Iris pigment epithelial cell (primary cell): ENCODE results near the gene BRAF.
"Not testable (repeated sequence)": the region's sequence is repeated elsewhere in the genome, so short reads cannot be mapped to it uniquely, and the experiment has no call there.

ENCODE experiments used
- DNase-seq: peaks from one replicate; pipeline ENCODE4 v3.0.0-alpha.2; 2011; ENCODE audit warnings: low read depth

Gene BRAF

GRCh38 chr7:140876519-140877248, 48.0 kb downstream of the BRAF start:
- DNase-seq: peak; percentile 85

- DNase-seq: no peak
Observed at GRCh38 chr7:140873434-140873833, 51.3 kb downstream of the BRAF start.

- DNase-seq: no peak
Observed at GRCh38 chr7:140870003-140870402, 54.7 kb downstream of the BRAF start.

GRCh38 chr7:140869430-140869829, 55.3 kb downstream of the BRAF start:
- DNase-seq: no peak

- DNase-seq: no peak
Observed at GRCh38 chr7:140867467-140868462, 57.0 kb downstream of the BRAF start.

- DNase-seq: no peak
Observed at GRCh38 chr7:140866926-140867325, 57.8 kb downstream of the BRAF start.

GRCh38 chr7:140864732-140865131, 60.0 kb downstream of the BRAF start:
- DNase-seq: no peak

GRCh38 chr7:140863867-140864266, 60.9 kb downstream of the BRAF start:
- no peak for DNase-seq

GRCh38 chr7:140863184-140863583, 61.5 kb downstream of the BRAF start:
- DNase-seq: no peak

- peak; percentile 12 for DNase-seq
Observed at GRCh38 chr7:140857048-140857447, 67.7 kb downstream of the BRAF start.

GRCh38 chr7:140841166-140841715, 83.5 kb downstream of the BRAF start:
- no peak for DNase-seq

GRCh38 chr7:140831724-140832123, 93.0 kb downstream of the BRAF start:
- no peak for DNase-seq

- no peak for DNase-seq
Observed at GRCh38 chr7:140829720-140830119, 95.0 kb downstream of the BRAF start.

- no peak for DNase-seq
Observed at GRCh38 chr7:140828741-140829140, 96.0 kb downstream of the BRAF start.

- DNase-seq: not testable (repeated sequence)
Observed at GRCh38 chr7:140817383-140817782, 107.3 kb downstream of the BRAF start.

GRCh38 chr7:140810830-140811556, 113.7 kb downstream of the BRAF start:
- DNase-seq: peak; percentile 63

GRCh38 chr7:140810385-140810784, 114.3 kb downstream of the BRAF start:
- DNase-seq: no peak

GRCh38 chr7:140778975-140779374, 145.8 kb downstream of the BRAF start:
- no peak for DNase-seq

GRCh38 chr7:140778568-140778967, 146.2 kb downstream of the BRAF start:
- DNase-seq: no peak

- DNase-seq: no peak
Observed at GRCh38 chr7:140774371-140774770, 150.4 kb downstream of the BRAF start.

- no peak for DNase-seq
Observed at GRCh38 chr7:140773104-140773503, 151.6 kb downstream of the BRAF start.

- no peak for DNase-seq
Observed at GRCh38 chr7:140771826-140772225, 152.9 kb downstream of the BRAF start.
